Erythroblast (primary cell): ENCODE data around the gene TBC1D24.

Source experiments
- GATA1 ChIP-seq: IDR thresholded peaks from 2 replicates; pipeline ENCODE4 v1.6.1; 2011; ENCODE audit warnings: low read depth, mild to moderate bottlenecking, control low read depth, low read length, moderate library complexity
- POLR2A ChIP-seq: IDR thresholded peaks from 2 replicates; pipeline ENCODE4 v1.6.1; 2011; ENCODE audit warnings: mild to moderate bottlenecking, low read length

DNA sequence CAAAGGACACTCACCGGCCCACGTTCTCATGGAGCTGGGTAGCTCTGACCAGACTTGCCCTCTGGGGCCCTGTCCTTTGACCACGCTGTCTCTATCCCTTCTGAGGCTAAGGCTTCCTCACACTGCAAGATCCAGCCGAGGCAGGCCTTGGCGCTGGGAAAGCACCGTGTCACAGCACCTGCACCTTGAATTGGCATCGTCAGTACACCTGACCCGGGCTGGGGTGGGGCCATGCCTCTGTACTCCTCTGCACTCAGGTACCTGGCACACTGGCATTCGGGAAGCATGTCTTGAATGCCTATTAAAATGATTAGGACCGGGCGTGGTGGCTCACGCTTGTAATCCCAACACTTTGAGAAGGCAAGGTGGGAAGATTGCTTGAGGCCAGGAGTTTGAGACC, 6.0 kb downstream of the TBC1D24 start:
- TF ChIP-seq POLR2A (no peak), GATA1 (no peak)
